ENCODE measurements around the gene PCDHGB7.

DNA sequence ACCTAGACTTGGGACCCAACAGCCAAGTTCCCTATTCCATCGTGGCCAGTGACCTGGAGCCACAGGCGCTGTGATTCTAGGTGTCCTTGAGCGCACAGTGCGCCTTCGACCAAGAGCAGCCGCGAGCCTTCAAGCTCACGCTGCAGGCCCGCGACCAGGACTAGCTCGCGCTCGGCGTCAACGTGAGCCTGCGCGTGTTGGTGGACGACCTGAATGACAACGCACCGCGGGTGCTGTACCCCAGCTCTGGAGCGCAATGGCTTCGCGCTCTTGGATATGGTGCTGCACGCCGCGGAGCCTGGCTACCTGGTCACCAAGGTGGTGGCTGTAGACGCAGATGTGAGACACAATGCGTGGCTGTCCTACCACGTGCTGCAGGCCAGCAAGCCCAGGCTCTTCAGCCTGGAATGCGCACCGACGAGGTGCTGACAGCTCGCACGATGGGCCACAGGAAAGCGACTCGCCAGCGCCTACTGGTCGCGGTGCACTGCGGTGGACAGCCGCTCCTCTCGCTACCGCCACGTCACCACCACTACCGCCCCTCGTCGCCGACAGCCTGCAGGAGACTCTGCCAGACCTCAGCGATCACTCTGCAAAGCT lies 24.2 kb downstream of the PCDHGB7 start:
- TF ChIP-seq, protein P1, sequence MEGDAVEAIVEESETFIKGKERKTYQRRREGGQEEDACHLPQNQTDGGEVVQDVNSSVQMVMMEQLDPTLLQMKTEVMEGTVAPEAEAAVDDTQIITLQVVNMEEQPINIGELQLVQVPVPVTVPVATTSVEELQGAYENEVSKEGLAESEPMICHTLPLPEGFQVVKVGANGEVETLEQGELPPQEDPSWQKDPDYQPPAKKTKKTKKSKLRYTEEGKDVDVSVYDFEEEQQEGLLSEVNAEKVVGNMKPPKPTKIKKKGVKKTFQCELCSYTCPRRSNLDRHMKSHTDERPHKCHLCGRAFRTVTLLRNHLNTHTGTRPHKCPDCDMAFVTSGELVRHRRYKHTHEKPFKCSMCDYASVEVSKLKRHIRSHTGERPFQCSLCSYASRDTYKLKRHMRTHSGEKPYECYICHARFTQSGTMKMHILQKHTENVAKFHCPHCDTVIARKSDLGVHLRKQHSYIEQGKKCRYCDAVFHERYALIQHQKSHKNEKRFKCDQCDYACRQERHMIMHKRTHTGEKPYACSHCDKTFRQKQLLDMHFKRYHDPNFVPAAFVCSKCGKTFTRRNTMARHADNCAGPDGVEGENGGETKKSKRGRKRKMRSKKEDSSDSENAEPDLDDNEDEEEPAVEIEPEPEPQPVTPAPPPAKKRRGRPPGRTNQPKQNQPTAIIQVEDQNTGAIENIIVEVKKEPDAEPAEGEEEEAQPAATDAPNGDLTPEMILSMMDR (conservative IDR thresholded peaks at IDR 0.05; ENCODE audit: low read depth, low read length): no peak
- no peak for TF ChIP-seq EZH2 (IDR thresholded peaks at IDR 0.05; ENCODE audit: borderline replicate concordance, low read depth, low read length, poor library complexity, severe bottlenecking)

All from A673 (cell line).